ENCODE measurements around the gene TMEM208. TPM values are rescaled to one million over a fixed set of nuclear protein-coding genes. Genes with fewer than 3 reads are reported as not detected.
A peak's percentile ranks its signal among the peaks of the same experiment; 100 is the strongest.

Gene TMEM208
- total RNA-seq, 1 donor from 2014 or later = 23.6 TPM

GRCh38 chr16:67191995-67192681, 34.8 kb upstream of the TMEM208 start, which contains the start of gene E2F4:
Gene E2F4, plus strand, starts transcription at chr16:67192155. Its CDS starts 73 bp downstream, at chr16:67192228.
- DNase-seq (ENCODE audit: low read depth in 2 of 2) = peak; percentile 87 to 96

DNA sequence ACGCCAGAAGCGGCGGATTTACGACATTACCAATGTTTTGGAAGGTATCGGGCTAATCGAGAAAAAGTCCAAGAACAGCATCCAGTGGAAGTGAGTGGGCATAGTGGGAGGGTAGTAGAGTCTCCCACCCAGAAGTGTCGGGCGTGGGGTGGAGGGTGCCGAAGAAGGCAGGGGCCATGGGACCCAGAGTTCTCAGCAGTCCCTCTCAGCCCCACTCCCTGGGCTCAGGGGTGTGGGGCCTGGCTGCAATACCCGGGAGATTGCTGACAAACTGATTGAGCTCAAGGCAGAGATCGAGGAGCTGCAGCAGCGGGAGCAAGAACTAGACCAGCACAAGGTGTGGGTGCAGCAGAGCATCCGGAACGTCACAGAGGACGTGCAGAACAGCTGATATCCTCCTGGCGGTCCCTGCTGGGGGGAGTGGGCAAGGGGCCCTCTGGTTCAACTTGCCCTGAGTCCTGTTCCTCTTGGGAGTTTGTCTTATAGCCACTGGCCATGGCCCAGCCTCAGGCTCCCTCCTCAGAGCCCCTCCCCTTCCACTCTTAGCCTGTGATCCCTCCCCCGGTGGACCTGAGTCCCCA, 34.1 kb upstream of the TMEM208 start:
- DNase-seq (ENCODE audit: low read depth in 2 of 2) = no peak

GRCh38 chr16:67193536-67193935, 33.4 kb upstream of the TMEM208 start:
- no peak for DNase-seq (ENCODE audit: low read depth in 2 of 2)

DNA sequence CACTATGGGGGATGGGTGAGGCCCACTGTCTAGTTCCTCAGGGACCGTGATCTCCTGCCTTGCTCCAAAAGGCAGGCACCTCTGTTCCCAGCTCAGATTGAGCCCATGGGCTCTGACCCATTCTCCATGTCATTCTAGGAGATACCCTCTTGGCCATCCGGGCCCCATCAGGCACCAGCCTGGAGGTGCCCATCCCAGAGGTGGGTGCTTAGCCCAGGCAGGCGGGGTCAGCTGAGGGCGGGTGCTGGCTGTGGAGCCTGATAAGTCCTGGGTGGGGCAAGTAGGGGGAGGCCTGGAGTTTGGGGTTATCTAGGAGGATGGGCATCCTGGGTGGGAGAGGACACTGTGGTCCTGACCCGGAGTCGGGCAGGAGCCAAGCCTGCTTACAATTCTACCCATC, 32.7 kb upstream of the TMEM208 start:
- DNase-seq (ENCODE audit: low read depth in 2 of 2) = no peak

DNA sequence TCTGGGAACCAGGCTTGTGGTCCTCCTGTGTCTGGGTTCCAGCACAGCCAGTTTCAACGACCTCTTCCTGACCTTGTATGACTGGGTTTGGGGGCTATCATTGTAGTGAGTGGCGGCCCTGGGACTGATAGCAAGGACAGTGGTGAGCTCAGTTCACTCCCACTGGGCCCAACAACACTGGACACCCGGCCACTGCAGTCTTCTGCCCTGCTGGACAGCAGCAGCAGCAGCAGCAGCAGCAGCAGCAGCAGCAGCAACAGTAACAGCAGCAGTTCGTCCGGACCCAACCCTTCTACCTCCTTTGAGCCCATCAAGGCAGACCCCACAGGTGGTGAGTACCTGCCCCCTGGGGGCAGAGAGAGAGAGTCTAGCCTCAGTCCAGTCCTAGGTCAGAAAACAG, 31.3 kb upstream of the TMEM208 start:
- no peak for DNase-seq (ENCODE audit: low read depth in 2 of 2)

GRCh38 chr16:67196881-67197280, 30.0 kb upstream of the TMEM208 start:
- DNase-seq (ENCODE audit: low read depth in 2 of 2) = no peak

GRCh38 chr16:67197704-67198103, 29.2 kb upstream of the TMEM208 start:
- no peak for DNase-seq (ENCODE audit: low read depth in 2 of 2)

DNA sequence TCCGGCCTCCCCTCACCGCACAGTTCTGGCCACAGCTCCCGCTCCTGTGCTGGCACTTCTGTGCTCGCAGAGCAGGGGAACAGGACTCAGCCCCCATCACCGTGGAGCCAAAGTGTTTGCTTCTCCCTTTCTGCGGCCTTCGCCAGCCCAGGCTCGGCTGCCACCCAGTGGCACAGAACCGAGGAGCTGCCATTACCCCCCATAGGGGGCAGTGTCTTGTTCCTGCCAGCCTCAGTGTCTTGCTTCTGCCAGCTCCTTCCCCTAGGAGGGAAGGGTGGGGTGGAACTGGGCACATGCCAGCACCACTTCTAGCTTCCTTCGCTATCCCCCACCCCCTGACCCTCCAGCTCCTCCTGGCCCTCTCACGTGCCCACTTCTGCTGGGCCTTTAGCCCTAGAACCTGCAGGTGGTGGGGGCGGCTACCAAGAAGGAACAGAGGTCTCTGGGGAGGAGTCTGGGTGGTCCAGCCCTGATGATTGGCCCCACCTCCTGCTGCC, 28.6 kb upstream of the TMEM208 start:
- DNase-seq (ENCODE audit: low read depth in 2 of 2) = peak in 1 of 2 donors; percentile 53

DNA sequence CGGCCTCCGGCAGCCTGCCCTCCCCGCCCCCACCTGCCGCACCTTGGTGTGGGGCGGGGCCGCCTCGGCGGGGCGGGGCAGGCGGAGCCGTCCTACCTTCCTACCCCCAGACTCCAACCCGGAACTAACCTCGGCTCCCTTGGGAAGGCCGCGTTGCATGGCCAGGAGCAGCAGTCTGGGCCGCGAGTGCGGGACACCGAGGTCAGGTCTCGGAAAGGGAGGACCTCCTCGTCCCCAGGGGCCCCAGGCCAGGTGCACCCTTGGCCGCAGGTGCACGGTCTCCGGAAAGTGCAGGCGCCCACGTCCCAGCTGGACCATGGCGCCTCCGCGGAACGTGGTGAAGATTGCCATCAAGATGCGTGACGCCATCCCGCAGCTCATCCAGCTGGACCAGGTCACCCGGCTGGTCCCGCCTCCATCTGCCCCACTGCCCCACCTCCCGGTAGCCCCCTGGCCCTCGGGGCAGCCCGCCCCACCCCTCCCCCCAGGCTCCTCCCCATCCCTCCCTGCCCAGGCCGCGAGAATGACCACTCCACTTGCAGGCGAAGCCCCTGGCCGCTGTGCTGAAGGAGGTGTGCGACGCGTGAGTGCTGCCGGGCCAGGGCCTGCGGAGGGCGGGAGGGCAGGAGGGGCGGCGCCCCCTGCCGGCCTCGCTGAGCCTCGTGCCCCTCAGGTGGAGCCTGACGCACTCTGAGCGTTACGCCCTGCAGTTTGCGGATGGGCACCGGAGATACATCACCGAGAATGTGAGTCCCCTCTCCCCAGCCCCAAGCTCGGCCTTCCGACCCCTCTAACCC, 27.7 kb upstream of the TMEM208 start, which contains the start of gene ELMO3:
ELMO3 (plus strand) TSS at position 121 of the 797 bp plus-strand sequence; CDS start at position 317, 196 bp downstream.
- DNase-seq (ENCODE audit: low read depth in 2 of 2) = no peak

DNA sequence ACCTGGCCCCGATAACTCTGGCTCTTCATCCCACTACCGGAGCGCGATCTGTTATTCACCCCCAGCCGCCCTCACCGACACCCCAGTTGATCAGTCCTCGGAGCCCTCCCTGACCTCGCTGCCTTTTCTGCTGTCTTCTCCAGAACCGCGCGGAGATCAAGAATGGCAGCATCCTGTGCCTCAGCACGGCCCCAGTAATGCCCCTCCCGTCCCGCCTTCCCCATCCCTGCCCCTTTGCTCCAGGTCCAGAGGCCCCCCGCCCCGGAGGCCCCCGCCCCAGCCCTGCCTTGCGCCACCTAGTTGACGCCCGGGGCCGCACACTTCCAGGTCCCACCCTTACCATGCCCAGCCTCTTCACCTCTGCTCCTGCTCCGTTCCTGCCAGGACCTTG, 27.1 kb upstream of the TMEM208 start:
- DNase-seq (ENCODE audit: low read depth in 2 of 2) = no peak

GRCh38 chr16:67200491-67200890, 26.4 kb upstream of the TMEM208 start:
- DNase-seq (ENCODE audit: low read depth in 2 of 2) = no peak

DNA sequence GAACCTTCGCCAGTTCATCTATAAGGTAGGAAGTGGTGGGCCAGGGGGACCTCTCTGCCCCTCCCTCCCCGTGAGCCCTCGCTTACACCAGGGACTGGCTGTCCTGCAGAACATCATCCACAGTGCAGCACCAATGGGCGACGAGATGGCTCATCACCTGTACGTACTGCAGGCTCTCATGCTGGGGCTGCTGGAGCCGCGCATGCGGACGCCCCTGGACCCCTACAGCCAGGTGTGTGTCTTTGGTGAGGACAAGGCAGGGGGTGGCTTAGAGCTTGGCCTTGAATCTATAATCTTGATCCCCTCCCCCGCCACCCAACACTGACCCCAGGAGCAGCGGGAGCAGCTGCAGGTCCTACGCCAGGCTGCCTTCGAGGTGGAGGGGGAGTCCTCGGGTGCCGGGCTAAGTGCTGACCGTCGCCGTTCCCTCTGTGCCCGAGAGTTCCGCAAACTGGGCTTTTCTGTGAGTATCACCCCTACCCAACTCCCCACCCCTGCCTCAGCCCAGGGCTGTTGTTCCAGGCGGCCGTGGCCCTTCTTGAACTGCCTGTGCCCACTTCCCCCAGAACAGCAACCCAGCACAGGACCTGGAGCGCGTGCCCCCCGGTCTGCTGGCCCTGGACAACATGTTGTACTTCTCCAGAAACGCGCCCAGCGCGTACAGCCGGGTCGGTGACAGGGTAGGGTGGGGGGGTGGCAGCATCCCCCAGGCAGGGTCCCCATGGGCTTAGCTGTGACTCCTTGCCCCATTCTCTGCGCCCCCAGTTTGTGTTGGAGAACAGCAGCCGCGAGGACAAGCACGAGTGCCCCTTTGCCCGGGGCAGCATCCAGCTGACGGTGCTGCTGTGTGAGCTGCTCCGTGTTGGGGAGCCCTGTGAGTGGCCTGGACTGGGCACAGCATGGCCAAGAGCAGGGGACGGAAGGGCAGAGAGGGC, 25.3 kb upstream of the TMEM208 start:
- no peak for DNase-seq (ENCODE audit: low read depth in 2 of 2)

- DNase-seq (ENCODE audit: low read depth in 2 of 2) = no peak
These were observed 24.5 kb upstream of the TMEM208 start for GRCh38 chr16:67202426-67202825.

DNA sequence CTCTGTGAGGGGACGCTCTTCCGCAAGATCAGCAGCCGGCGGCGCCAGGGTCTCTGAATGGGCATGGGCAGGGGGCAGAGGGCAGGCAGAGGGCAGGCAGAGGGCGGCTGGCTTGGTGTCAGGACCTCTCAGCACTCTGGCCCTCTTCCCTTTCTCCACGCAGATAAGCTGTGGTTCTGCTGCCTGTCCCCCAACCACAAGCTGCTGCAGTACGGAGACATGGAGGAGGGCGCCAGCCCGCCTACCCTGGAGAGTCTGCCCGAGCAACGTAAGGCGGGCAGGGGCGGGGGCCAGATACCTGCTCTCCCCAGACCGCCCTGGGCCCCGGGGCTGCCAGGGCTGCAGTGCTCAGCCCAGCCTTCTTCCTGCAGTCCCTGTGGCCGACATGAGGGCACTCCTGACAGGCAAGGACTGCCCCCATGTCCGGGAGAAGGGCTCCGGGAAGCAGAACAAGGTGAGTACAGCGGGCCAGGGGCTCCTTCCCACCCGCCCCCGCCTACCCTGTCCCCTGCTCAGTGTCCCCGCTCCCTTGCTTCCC, 23.9 kb upstream of the TMEM208 start:
- DNase-seq (ENCODE audit: low read depth in 2 of 2) = no peak

DNA sequence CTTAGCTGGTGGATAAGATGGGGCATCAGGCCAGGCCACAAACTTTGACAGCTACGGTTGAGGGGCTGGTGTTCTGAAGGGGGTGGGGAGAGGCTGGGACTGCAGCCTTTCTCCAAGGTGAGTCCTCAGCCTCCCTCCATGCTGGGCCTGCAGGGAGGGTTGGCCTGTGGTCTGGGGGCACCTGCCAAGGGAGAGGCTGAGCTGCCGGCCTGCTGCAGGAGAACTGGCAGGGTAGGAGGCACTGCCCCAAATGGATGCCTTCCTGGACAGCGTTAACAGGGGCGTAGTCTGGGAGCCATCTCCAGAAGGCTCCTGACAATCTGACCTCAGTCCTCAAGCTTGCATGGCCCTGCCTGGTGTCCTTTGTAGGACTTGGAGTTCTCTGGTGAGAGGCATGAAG, 22.9 kb upstream of the TMEM208 start:
- DNase-seq (ENCODE audit: low read depth in 2 of 2) = no peak

GRCh38 chr16:67206129-67206837, 20.6 kb upstream of the TMEM208 start:
- DNase-seq (ENCODE audit: low read depth in 2 of 2) = no peak

- DNase-seq (ENCODE audit: low read depth in 2 of 2) = no peak
These were observed 20.1 kb upstream of the TMEM208 start for GRCh38 chr16:67206838-67207248.

DNA sequence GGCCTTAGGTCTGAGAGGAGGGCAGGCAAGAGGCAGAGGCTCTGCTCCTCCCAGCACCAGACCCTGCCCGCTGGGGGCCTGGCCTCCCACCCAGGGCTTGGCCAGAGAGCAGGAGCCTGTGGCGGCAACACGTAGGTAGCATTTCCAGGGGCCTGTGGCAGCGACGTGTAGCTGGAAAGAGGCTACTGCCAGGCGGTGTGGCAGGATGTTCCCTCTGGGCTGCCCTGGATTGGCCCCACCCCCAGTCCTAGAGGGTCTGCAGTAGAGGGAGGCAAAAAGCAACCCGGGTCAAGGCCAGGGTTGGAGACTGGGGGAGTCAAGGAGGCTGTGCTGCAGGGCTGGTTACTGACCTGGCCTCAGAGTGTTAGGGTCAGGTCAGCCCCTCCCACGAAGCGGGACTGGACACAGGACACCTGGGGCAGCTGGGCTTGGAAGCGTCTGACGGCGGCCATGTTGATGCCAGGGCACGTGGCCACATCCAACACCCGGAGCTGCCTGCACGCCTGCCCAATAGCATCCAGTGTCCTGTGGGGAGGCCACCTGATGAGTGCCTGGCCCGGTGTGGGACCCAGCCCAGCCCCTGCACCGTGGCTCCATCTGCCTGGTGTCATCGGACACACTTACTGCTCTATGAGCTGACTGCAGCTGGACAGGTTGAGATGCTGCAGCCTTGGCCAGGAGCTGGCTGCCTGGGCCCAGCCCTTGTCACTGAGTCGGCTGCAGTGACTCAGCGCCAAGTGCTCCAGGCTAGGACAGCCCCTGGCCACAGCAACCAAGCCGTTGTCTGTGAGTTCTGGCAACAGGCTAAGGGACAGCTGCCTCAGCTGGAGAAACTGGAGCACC, 19.5 kb upstream of the TMEM208 start:
- no peak for DNase-seq (ENCODE audit: low read depth in 2 of 2)

Data from dermis microvascular lymphatic vessel endothelial cell (primary cell).